ENCODE data around the gene RTP5.
"Not testable (repeated sequence)": the region's sequence is repeated elsewhere in the genome, so short reads cannot be mapped to it uniquely, and the experiment has no call there.

RTP5 gene

GRCh38 chr2:241871538-241872312 is 2.2 kb downstream of the RTP5 start:
- no peak for FAIRE-seq

- no peak for FAIRE-seq
Measured at GRCh38 chr2:241872313-241872642, 2.7 kb downstream of the RTP5 start.

- no peak for FAIRE-seq
Measured at GRCh38 chr2:241873081-241873802, 3.7 kb downstream of the RTP5 start.

GRCh38 chr2:241873803-241874110 is 4.2 kb downstream of the RTP5 start:
- FAIRE-seq: no peak

- FAIRE-seq: no peak
Measured at GRCh38 chr2:241874277-241874925, 4.9 kb downstream of the RTP5 start.

GRCh38 chr2:241875754-241876527 is 6.4 kb downstream of the RTP5 start:
- FAIRE-seq: not testable (repeated sequence)

- no peak for FAIRE-seq
Measured at GRCh38 chr2:241876528-241877196, 7.1 kb downstream of the RTP5 start.

GRCh38 chr2:241877197-241877685 is 7.7 kb downstream of the RTP5 start:
- FAIRE-seq: no peak

- no peak for FAIRE-seq
Measured at GRCh38 chr2:241877989-241878970, 8.8 kb downstream of the RTP5 start.

GRCh38 chr2:241879326-241879725 is 9.8 kb downstream of the RTP5 start:
- no peak for FAIRE-seq

- no peak for FAIRE-seq
Measured at GRCh38 chr2:241880311-241881073, 11.0 kb downstream of the RTP5 start.

- FAIRE-seq: no peak
Measured at GRCh38 chr2:241882091-241882625, 12.6 kb downstream of the RTP5 start.

- FAIRE-seq: no peak
Measured at GRCh38 chr2:241884951-241885290, 15.4 kb downstream of the RTP5 start.

GRCh38 chr2:241885291-241885945 is 15.9 kb downstream of the RTP5 start:
- no peak for FAIRE-seq

- FAIRE-seq: no peak
Measured at GRCh38 chr2:241885946-241886643, 16.6 kb downstream of the RTP5 start.

- FAIRE-seq: no peak
Measured at GRCh38 chr2:241886840-241887447, 17.4 kb downstream of the RTP5 start.

GRCh38 chr2:241887806-241888522 is 18.4 kb downstream of the RTP5 start:
- no peak for FAIRE-seq

GRCh38 chr2:241888641-241889040 is 19.1 kb downstream of the RTP5 start:
- FAIRE-seq: no peak
